Skin epidermis (tissue), 12 donors: Measurements from ENCODE around the gene OR4B1.

Experiments
- H3K27ac ChIP-seq, 21 experiments: fragments of 200-600 bp; sonication (generic) in 11 of 21; one replicate each; pipeline ENCODE4 v1.5.0; 2020; ENCODE audit warnings: mild to moderate bottlenecking in 3 of 21, inconsistent platforms in 2 of 21, moderate library complexity in 2 of 21
- H3K4me3 ChIP-seq, 7 experiments: fragments of 200-600 bp; sonication (generic) in 2 of 7; one replicate each; pipeline ENCODE4 v1.5.0; 2020; ENCODE audit warnings: inconsistent platforms in 2 of 7, mild to moderate bottlenecking in 2 of 7, moderate library complexity in 1 of 7

Gene OR4B1

GRCh38 chr11:48244804-48245203, 28.2 kb downstream of the OR4B1 start, which contains the start of gene OR4X2:
TSS of gene OR4X2 (plus strand) at chr11:48245104. CDS start at chr11:48245104, 0 bp downstream.
- Histone ChIP-seq H3K27ac (no peak within 1 kb of the TSS), H3K4me3 (no peak within 1 kb of the TSS)

- H3K4me3 ChIP-seq, result no peak overlapping the region
- no peak overlapping the region for H3K27ac ChIP-seq
These were observed 32.3 kb downstream of the OR4B1 start for GRCh38 chr11:48248902-48249301.

- Histone ChIP-seq H3K4me3 (no peak overlapping the region), H3K27ac (no peak overlapping the region)
These were observed 45.0 kb downstream of the OR4B1 start for GRCh38 chr11:48261600-48261999.

- Histone ChIP-seq H3K27ac (no peak within 1 kb of the TSS), H3K4me3 (no peak within 1 kb of the TSS)
These were observed 46.9 kb downstream of the OR4B1 start, which contains the start of gene OR4X1 for GRCh38 chr11:48263423-48263911. TSS of gene OR4X1 (plus strand) at chr11:48263861. CDS start at chr11:48263861, 0 bp downstream.
